Heart left ventricle (tissue), 16 donors: ENCODE measurements around the gene RUNDC3A. TPM values are rescaled to one million over a fixed set of nuclear protein-coding genes. Genes with fewer than 3 reads are reported as not detected.

Experiments used
- ATAC-seq, 4 donors: fragments of 200-7000 bp; cut with Tn5 transposase; one replicate each; pipeline ENCODE4 v1.9.1; 2020 to 2022; ENCODE audit warnings: moderate library complexity in 4 of 4, mild to moderate bottlenecking in 3 of 4, moderate number of reproducible peaks in 1 of 4
- DNase-seq, 5 donors: peaks; one replicate each; pipeline ENCODE4 v3.0.0-alpha.2; 2020
- H3K27ac ChIP-seq, 12 donors: fragments of 200-600 bp; sonication (generic) in 4 of 12; one replicate each; pipeline versions ENCODE4 v1.5.0 to v1.8.0; 2016 to 2022; ENCODE audit warnings: mild to moderate bottlenecking in 2 of 12
- H3K27me3 ChIP-seq, 9 donors: fragments of 200-600 bp; sonication (generic) in 2 of 9; one replicate each; pipeline versions ENCODE4 v1.5.1 to v1.8.0; 2016 to 2022; ENCODE audit warnings: mild to moderate bottlenecking in 3 of 9
- H3K36me3 ChIP-seq, 9 donors: fragments of 200-600 bp; sonication (generic) in 2 of 9; one replicate each; pipeline versions ENCODE4 v1.5.0 to v1.8.0; 2018 to 2022; ENCODE audit warnings: mild to moderate bottlenecking in 2 of 9
- H3K4me1 ChIP-seq, 12 donors: fragments of 200-600 bp; sonication (generic) in 4 of 12; one replicate each; pipeline versions ENCODE4 v1.5.0 to v1.8.0; 2016 to 2022; ENCODE audit warnings: mild to moderate bottlenecking in 3 of 12
- H3K4me3 ChIP-seq, 12 donors: fragments of 200-600 bp; sonication (generic) in 4 of 12; one replicate each; pipeline versions ENCODE4 v1.5.0 to v1.8.0; 2017 to 2022; ENCODE audit warnings: mild to moderate bottlenecking in 9 of 12, moderate library complexity in 4 of 12
- H3K9me3 ChIP-seq, 12 donors: fragments of 200-600 bp; sonication (generic) in 4 of 12; one replicate each; pipeline versions ENCODE4 v1.5.0 to v1.8.0; 2016 to 2022; ENCODE audit warnings: mild to moderate bottlenecking in 1 of 12
- POLR2A ChIP-seq, 2 donors: fragments of 450-650 bp; IDR thresholded peaks; one replicate each; pipeline ENCODE4 v1.6.1; 2017; ENCODE audit warnings: antibody characterized with exemption in 2 of 2, mild to moderate bottlenecking in 2 of 2, moderate library complexity in 2 of 2
- WGBS, 4 donors: extraction: QIAGEN DNeasy Blood & Tissue Kit in 2 of 4; methylation state at CpG; one replicate each; pipeline versions ENCODE4 v1.1.5 to v1.1.7; 2013 to 2018; 5-methylcytosine and 5-hydroxymethylcytosine counted together
- intact Hi-C, 10 donors: fragments of 100-400 bp; cut with DNase I; formaldehyde crosslinking; loops; one replicate each; pipeline versions ENCODE4 v1.11.1 to v1.14.2; 2022
- polyA plus RNA-seq, 2 donors: library from polyadenylated mRNA; stranded (reverse); fragments of 200-250 nt; gene quantifications; one replicate each; pipeline ENCODE4 v1.2.3, GENCODE V29; 2013
- total RNA-seq, 9 donors: library from RNA; depleted of rRNA in 2 of 9; stranded (reverse); fragments of >200 nt in 2 of 9; fragmentation: NEBNext Ultra II Directional in 3 of 9; extraction: Animal tissue kit (Norgen Biotek cat#: 25700) in 3 of 9; gene quantifications; one replicate each; pipeline versions ENCODE4 v1.1.0 to v1.2.4, GENCODE V29; 2016 to 2023
- TF ChIP-seq, protein P1 (sequence below), 12 donors: fragments of 200-600 bp; sonication (generic) in 4 of 12; IDR thresholded peaks; one replicate each; pipeline versions ENCODE4 v1.5.0 to v1.8.0; 2018 to 2022; ENCODE audit warnings: antibody characterized with exemption in 12 of 12, mild to moderate bottlenecking in 5 of 12
- donor health status: ischemic (EF 13 %, LVEDD 7.1; RV severe dilation, severe dysfunction).
- donor health status: healthy with polysubstance abuse.
- donor health status: DM: no; HTN: yes; CAD: no.
- donor health status: DM: no; HTN: no; CAD: no.
- donor health status: ischemic (EF 25% LVEDD 6.9; RV normal size, moderate dysfunction).
- donor health status: ischemic (EF 25% LVEDD 5.7; RV mildly dilated, moderate dysfunction).
- donor health status: healthy.
- donor health status: DM: yes; HTN: yes; CAD: no.
- donor health status: ischemic (EF 35%, LVEDD 5.7; RV mildly dilated, moderate dysfunction).
- donor health status: nonischemic (EF 11% LVEDD 7.7; RV severe dilation, severe dysfunction).
- donor health status: DM: yes; HTN: yes; CAD: no.
- donor health status: PGD.
- donor health status: ischemic (EF 29% LVEDD 5.4; RV normal size, mild dysfunction).
- donor health status: nonischemic (EF 23%, LVEDD 6.1; RV moderate dilation, normal function).

RUNDC3A gene
- total and polyA plus RNA-seq, 11 donors, result 0.19 to 1.3 (median 0.51) TPM; not detected in 1

DNA sequence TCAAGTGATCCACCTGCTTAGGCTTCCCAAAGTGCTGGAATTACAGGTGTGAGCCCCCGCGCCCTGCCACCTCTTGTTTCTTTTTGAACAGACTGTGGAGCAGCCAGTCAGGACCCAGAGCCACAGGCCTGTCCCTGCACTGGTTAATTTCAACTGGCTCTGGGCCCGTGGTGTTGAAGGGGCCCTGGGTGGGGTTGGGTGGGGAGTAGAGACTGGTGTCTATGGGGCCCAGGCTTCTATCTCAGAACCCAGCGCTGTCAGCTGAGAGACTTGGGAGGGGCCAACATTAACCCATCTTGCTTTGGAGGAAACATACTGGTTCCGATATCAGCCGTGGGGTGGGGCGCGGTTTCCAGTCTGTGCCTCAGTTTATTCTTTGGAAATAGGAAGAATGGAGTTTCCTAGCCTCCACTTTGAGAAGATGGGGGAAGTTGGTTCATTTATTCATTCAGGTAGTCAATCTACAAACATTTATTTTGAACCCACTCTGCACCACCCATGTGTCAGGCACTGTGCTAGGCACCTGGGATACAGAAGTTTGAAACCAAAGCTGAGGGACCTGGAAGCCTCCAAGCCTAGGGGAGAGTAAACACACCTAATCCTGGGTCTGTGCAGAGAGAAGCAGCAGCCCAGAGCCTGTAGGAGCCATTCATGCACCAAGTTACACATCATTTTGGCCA lies 24.9 kb upstream of the RUNDC3A start:
- no peak for DNase-seq
- Histone ChIP-seq H3K9me3 (no peaks in the 10 kb centered on the region), H3K4me1 (peaks cover 0 to 22% (median 16%) of the 10 kb centered on the region in 12 donors), H3K27ac (no peak overlapping the region), H3K27me3 (no peaks in the 10 kb centered on the region), H3K4me3 (no peak overlapping the region), H3K36me3 (no peaks in the 10 kb centered on the region)
- 77 to 85% (median 79%) methylated on average over 8 of the region's 8 CpGs for WGBS, 4 donors
- TF ChIP-seq, protein P1, sequence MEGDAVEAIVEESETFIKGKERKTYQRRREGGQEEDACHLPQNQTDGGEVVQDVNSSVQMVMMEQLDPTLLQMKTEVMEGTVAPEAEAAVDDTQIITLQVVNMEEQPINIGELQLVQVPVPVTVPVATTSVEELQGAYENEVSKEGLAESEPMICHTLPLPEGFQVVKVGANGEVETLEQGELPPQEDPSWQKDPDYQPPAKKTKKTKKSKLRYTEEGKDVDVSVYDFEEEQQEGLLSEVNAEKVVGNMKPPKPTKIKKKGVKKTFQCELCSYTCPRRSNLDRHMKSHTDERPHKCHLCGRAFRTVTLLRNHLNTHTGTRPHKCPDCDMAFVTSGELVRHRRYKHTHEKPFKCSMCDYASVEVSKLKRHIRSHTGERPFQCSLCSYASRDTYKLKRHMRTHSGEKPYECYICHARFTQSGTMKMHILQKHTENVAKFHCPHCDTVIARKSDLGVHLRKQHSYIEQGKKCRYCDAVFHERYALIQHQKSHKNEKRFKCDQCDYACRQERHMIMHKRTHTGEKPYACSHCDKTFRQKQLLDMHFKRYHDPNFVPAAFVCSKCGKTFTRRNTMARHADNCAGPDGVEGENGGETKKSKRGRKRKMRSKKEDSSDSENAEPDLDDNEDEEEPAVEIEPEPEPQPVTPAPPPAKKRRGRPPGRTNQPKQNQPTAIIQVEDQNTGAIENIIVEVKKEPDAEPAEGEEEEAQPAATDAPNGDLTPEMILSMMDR (IDR thresholded peaks at IDR 0.05), result no peak
- intact Hi-C loops, result no loop called here
- ATAC-seq, result no peak

DNA sequence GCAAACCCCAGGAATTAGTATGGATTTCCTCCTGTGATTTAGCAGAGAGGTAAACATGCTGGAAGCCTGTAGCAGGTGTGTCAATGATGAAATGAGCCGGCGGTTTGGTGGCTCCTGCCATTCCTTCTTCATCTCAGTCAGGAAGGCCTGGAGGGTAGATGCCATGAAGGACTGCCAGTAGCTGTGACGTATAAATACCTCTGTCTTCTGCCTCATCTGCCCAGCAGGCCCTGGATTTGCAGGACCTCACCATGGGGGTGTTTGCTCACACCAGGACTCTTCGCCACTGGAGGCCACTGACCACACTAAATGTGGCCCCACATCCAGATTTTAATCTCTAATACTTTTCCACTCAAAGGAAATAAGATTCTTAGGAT lies 24.4 kb upstream of the RUNDC3A start:
- TF ChIP-seq, protein P1 (IDR thresholded peaks at IDR 0.05), result no peak
- no peak for TF ChIP-seq POLR2A (IDR thresholded peaks at IDR 0.05)
- no peak for ATAC-seq
- intact Hi-C loops, result no loop called here

DNA sequence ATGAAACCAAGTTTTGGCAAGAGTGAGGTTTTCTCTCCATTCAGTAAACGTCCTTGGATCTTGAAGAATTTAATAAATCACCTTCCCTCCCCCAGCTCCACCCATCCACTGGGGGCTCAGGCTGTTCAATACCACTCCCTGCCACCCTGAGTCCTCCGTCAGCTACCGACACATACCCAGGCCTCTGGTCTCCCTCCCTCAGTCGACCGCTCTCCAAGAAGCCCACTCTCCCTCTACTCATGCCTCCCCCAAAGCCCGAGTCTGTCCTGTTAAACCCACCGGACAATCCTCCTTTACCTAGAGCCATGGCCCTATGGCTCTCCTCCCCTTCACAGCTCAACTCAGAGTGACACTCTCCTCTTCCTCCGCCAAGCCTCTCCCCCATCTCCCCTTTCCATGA lies 20.8 kb upstream of the RUNDC3A start:
- WGBS, 4 donors, result 74 to 81% (median 78%) methylated on average over 8 of the region's 8 CpGs

More for the DNA sequence above, 24.4 kb upstream of the RUNDC3A start:
- Histone ChIP-seq H3K4me3 (no peak overlapping the region), H3K4me1 (peaks cover 0 to 21% (median 15%) of the 10 kb centered on the region in 12 donors), H3K27ac (no peak overlapping the region), H3K27me3 (no peaks in the 10 kb centered on the region), H3K9me3 (no peaks in the 10 kb centered on the region), H3K36me3 (no peaks in the 10 kb centered on the region)
- DNase-seq, result no peak
- 95 to 100% (median 96%) methylated on average over 4 of the region's 4 CpGs for WGBS, 4 donors

DNA sequence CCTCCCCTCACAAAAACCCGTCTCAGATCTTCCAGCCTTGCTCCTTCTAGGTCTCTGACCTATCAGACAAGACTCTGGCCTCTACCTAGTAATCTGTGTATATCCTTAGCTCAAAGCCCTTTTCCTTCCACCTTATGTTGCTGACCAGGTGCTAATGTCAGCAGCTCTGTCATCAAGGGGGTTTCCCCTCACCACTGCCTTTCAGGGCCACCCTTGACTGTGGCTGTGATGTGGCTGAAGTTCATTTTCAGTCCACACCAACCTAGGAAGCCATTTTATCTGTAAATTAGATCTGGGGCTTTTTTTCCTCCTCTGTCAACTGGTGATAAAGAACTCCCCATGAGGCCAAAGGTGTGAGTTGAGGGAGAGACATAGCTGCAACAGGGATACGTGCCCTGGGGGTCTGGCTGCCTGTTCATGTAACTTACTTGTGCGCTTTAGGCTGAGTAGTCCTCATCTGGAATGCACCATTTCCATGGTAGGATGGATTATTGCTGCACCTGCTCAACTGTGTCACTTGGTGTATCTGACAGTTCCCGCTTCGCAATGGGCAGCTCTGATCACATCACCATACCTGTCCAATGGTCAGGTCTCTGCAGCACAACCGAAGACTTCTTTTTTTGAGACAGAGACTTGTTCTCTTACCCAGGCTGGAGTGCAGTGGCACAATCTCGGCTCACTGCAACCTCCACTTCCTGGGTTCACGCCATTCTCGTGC lies 14.7 kb upstream of the RUNDC3A start:
- TF ChIP-seq, protein P1 (IDR thresholded peaks at IDR 0.05), result no peak
- TF ChIP-seq POLR2A (IDR thresholded peaks at IDR 0.05), result no peak
- Histone ChIP-seq H3K27ac (no peak overlapping the region), H3K4me1 (no peaks in the 10 kb centered on the region), H3K4me3 (no peak overlapping the region), H3K36me3 (no peaks in the 10 kb centered on the region), H3K9me3 (no peaks in the 10 kb centered on the region), H3K27me3 (peaks cover 0 to 6% (median 0%) of the 10 kb centered on the region in 9 donors)
- no peak for ATAC-seq
- DNase-seq, result no peak
- intact Hi-C loops, result no loop called here
- 83 to 92% (median 85%) methylated on average over 9 of the region's 9 CpGs for WGBS, 4 donors

More for the DNA sequence above, 20.8 kb upstream of the RUNDC3A start:
- Histone ChIP-seq H3K9me3 (no peaks in the 10 kb centered on the region), H3K27ac (no peak overlapping the region), H3K36me3 (no peaks in the 10 kb centered on the region), H3K4me1 (peaks cover 0 to 4% (median 0%) of the 10 kb centered on the region in 12 donors), H3K27me3 (peaks cover 0 to 5% (median 0%) of the 10 kb centered on the region in 9 donors), H3K4me3 (no peak overlapping the region)
- no peak for DNase-seq
- ATAC-seq, result no peak
- no peak for TF ChIP-seq POLR2A (IDR thresholded peaks at IDR 0.05)
- TF ChIP-seq, protein P1 (IDR thresholded peaks at IDR 0.05), result no peak
- intact Hi-C loops, result no loop called here
